ENCODE measurements around the gene C11orf21.

Gene C11orf21

GRCh38 chr11:2320568-2321310, 19.0 kb upstream of the C11orf21 start:
- ATAC-seq (no peak), DNase-seq (no peak)

GRCh38 chr11:2319791-2320472, 18.2 kb upstream of the C11orf21 start:
- no peak for DNase-seq

GRCh38 chr11:2318707-2319106, 17.0 kb upstream of the C11orf21 start:
- ATAC-seq: no peak

More at GRCh38 chr11:2319791-2320472, 18.2 kb upstream of the C11orf21 start:
- no peak for ATAC-seq

GRCh38 chr11:2318123-2318522, 16.4 kb upstream of the C11orf21 start:
- ATAC-seq (no peak), DNase-seq (no peak)

More at GRCh38 chr11:2318707-2319106, 17.0 kb upstream of the C11orf21 start:
- no peak for DNase-seq

- ATAC-seq (no peak), DNase-seq (no peak)
Measured at GRCh38 chr11:2317354-2318050, 15.8 kb upstream of the C11orf21 start.

GRCh38 chr11:2316963-2317244, 15.2 kb upstream of the C11orf21 start:
- ATAC-seq: no peak

GRCh38 chr11:2316169-2316962, 14.6 kb upstream of the C11orf21 start:
- DNase-seq (no peak), ATAC-seq (no peak)

More at GRCh38 chr11:2316963-2317244, 15.2 kb upstream of the C11orf21 start:
- DNase-seq: no peak

- no peak for ATAC-seq
- no peak for DNase-seq
Measured at GRCh38 chr11:2315395-2316168, 13.9 kb upstream of the C11orf21 start.

GRCh38 chr11:2314525-2315394, 13.0 kb upstream of the C11orf21 start:
- DNase-seq: no peak
- ATAC-seq: no peak

GRCh38 chr11:2314136-2314524, 12.4 kb upstream of the C11orf21 start:
- ATAC-seq: no peak
- no peak for DNase-seq

- ATAC-seq: no peak
Measured at GRCh38 chr11:2313051-2313951, 11.6 kb upstream of the C11orf21 start.

GRCh38 chr11:2312232-2313042, 10.7 kb upstream of the C11orf21 start:
- ATAC-seq (no peak), DNase-seq (no peak)

More at GRCh38 chr11:2313051-2313951, 11.6 kb upstream of the C11orf21 start:
- no peak for DNase-seq

GRCh38 chr11:2311353-2312133, 9.8 kb upstream of the C11orf21 start:
- no peak for DNase-seq
- ATAC-seq: no peak

GRCh38 chr11:2310786-2311352, 9.2 kb upstream of the C11orf21 start:
- ATAC-seq: no peak
- DNase-seq: no peak

- no peak for DNase-seq
Measured at GRCh38 chr11:2310073-2310785, 8.5 kb upstream of the C11orf21 start.

GRCh38 chr11:2309251-2310072, 7.7 kb upstream of the C11orf21 start:
- no peak for ATAC-seq
- DNase-seq: no peak

More at GRCh38 chr11:2310073-2310785, 8.5 kb upstream of the C11orf21 start:
- no peak for ATAC-seq
